Stimulated activated CD4-positive, alpha-beta T cell treated with anti-CD3 and anti-CD28 coated beads, Interleukin-4, amount 100 ng/mL, for 24 hours (primary cell): Measurements from ENCODE around the gene DIPK1B.
"Not testable (repeated sequence)": the region's sequence is repeated elsewhere in the genome, so short reads cannot be mapped to it uniquely, and the experiment has no call there.

Experiments
- DNase-seq: peaks from one replicate; pipeline ENCODE4 v3.0.0-alpha.2; 2020

DIPK1B gene

GRCh38 chr9:136700304-136700703 is 12.1 kb upstream of the DIPK1B start:
- no peak for DNase-seq

GRCh38 chr9:136700959-136701667 is 11.3 kb upstream of the DIPK1B start:
- DNase-seq: peak; percentile 83

- DNase-seq: no peak
These were observed 10.7 kb upstream of the DIPK1B start for GRCh38 chr9:136701668-136702053.

DNA sequence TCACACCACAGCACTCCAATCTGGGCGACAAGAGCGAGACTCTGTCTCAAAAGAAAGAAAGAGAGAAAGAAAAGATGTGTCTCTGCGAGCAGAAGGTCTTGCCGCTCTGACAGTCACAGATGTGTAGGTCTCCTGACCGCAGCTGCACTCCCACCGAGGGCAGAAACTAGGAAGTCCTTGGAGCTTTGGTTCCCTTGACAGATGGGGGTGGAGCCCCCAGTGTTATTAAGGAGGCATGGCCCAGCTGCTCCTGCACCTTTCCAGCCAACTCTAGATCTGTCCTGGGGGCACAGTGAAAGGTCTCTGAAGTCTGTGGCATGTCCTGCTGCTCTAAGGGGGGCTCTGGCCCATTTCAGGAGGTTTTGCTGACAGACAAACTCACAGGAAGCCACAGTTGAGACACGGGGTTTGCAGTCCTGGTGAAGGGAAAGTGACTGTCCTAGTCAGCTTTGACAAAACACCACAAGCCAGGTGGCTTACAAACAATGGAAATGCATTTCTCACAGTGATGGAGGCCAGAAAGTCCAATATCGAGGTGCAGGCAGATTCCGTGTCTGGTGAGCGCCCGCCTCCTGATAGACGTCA is 9.0 kb upstream of the DIPK1B start:
- DNase-seq: no peak

DNA sequence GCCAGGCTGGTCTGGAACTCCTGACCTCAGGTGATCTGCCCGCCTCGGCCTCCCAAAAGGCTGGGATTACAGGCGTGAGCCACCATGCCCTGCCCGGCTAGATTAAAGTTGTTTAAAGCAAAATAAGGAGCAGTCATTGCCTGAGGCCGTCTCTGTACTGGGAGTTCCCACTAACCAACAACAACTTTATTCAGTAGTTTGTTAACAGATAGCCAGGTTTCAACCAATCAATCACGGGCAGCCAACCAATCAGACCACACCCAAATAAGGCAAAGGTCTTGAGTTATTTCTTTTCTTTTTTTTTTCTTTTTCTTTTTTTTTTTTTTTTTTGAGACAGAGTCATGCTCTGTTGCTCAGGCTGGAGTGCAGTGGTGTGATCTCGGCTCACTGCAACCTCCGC is 7.6 kb upstream of the DIPK1B start:
- not testable (repeated sequence) for DNase-seq

DNA sequence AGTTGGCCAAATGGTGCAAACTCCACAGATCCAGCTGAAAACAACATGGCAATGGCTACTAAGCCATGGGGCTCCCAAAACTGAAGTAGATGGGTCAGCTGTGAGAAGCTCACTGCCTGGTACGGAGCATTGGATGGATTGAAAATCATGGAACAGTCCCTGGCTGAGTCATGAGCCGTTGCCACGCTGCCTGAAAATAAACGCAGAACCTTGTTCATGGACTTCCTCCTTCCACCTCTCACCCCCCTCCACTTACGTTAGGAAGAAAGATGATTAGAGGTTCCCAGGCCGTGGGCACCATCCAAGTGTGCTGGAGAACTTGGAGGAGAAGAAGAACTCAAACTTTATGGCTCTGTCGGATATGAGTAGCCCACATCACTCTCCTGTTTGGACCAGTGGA is 6.8 kb upstream of the DIPK1B start:
- DNase-seq: no peak

DNA sequence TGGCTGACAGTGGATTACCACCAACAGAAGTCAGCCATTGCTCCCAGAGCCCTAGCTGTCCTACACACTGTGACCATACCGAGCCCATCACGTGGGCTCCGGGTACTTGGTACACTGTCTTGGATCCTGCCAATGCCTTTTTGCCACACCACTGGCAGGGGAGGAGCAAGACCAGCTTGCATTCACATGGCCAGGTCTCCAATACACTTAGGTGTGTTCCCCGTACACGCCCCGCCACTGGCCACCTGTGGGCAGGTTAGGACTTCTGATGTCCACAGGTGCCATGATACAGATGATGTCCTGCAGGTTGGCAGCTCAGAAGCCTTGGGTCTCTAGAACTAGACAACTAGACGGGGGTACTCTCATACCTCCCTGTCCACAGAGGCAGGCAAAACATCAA is 5.4 kb upstream of the DIPK1B start:
- no peak for DNase-seq

- DNase-seq: no peak
These were observed 4.4 kb upstream of the DIPK1B start for GRCh38 chr9:136707849-136708517.

- no peak for DNase-seq
These were observed 2.8 kb upstream of the DIPK1B start for GRCh38 chr9:136709454-136710109.

DNA sequence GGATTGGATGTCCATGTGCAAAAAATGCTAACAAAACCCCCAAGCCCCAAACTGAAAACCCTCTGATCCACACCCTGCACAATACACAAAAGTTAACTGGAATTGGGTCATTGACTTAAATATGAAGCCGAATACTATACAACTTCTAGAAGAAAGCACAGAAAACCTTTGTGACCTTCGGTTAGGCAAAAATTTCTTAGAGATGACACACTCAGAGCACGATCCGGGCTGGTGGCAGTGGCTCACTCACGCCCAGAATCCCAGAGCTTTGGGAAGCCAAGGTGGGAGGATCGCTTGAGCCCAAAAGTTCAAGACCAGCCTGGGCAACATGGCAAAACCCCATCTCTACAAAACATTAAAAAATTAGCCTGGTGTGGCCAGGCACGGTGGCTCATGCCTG is 1.8 kb upstream of the DIPK1B start:
- no peak for DNase-seq

GRCh38 chr9:136711219-136711648 is 1.1 kb upstream of the DIPK1B start:
- DNase-seq: not testable (repeated sequence)

DNA sequence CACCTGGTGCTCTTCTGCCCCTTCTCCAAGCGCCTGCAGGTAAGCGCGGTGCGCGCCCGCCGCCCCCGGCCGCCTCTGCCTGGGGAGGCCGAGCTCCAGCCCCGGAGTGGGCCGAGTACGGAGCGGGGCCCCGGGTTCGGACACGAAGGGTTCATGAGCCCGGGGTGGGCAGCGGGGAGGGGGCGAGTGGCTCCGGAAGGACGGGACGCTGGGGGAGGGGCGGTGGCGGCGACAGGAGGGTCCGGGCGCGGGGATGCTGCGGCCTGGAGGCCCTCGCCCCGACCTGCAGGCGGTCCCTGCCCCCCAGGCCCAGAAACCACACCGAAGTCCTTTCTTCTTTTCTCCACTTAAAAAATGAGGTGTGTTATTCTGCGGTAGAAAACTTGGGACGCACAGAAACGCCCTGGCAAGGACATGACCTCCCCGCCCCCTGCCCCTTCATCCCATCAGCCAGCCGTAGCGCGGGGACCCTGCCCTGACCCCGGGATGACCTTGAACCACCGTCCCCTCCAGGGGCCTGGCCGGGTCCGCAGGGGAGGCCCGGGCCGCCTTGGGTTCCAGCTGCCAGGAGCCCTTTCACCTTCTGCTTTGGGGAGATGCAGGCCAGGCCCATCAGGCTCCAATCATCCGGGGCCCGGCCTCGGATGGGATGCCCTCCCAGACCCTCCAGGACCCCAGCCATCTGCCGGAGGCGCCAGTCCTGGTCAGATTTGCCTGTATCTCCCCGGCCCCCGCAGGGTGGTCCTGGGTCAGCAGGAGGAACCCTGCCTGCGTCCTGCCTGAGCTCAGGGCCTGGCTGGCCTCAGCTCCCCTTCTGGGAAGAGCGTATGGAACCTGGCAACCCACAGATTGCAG is 545 bp downstream of the DIPK1B start:
- no peak for DNase-seq

DNA sequence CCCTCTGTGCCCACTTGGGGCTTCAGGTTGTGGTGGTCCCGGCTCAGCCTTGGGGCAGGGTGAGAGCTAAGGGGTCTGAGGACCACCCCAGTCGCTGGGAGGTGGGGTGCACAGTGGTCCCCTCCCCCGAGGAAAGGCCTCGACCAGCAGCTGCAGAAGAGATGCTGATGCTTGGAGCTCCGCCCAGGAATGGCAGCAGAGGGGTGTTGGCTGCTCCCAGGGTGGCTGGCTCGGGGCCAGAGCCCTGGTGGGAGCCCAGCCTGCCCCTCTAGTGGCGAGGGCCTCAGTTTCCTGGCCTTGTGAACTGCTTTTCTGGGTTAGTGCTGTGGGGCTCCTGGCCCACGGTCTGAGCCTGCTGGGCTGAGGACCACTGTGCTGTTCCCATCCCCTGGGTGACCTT is 1.2 kb downstream of the DIPK1B start:
- DNase-seq: no peak

- DNase-seq: no peak
These were observed 1.9 kb downstream of the DIPK1B start for GRCh38 chr9:136714096-136714892.

- DNase-seq: no peak
These were observed 2.5 kb downstream of the DIPK1B start for GRCh38 chr9:136714893-136715274.

GRCh38 chr9:136717399-136717798 is 5.0 kb downstream of the DIPK1B start:
- no peak for DNase-seq

DNA sequence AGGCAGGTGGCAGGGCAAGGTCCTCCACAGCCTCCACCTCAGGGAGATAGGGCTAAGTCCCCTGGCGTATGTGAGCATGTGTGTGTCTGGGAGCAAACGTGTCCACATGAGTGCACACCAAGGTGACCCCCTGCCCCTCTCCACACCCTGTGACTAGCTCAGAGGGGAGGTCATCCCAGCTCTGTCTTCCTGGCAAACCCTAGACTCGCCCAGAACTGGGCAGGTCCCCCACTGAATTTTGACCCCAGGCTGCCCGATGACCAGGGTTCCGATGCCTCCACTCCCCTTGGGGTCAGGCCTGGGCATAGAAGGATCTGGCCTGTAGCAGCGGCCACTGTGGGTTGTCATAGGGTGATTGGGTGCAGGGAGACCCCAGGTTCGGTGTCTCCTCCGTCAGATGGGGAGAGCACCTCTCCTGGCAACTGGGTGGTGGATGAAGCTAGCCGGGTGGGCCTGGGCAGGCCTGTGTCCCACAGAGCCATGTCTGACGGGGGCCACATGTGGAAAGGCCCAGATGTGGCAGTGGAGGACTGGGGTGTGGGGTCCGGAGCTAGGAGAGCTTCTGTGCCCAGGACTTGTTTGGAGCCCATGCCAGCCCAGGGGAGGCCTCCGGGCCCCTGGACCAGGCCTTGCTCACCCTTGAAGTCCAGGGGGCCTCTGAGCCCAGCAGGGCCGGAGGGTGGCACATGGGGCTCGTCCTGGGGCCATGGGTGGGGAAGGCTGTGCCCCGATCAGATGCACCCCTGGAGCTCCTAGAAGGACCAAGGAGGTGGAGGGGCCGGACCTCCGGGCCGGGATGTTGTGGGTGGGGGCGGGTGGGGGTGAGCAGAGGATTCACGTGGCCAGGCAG is 6.2 kb downstream of the DIPK1B start:
- DNase-seq: no peak

- DNase-seq: no peak
These were observed 7.0 kb downstream of the DIPK1B start for GRCh38 chr9:136719195-136719880.

DNA sequence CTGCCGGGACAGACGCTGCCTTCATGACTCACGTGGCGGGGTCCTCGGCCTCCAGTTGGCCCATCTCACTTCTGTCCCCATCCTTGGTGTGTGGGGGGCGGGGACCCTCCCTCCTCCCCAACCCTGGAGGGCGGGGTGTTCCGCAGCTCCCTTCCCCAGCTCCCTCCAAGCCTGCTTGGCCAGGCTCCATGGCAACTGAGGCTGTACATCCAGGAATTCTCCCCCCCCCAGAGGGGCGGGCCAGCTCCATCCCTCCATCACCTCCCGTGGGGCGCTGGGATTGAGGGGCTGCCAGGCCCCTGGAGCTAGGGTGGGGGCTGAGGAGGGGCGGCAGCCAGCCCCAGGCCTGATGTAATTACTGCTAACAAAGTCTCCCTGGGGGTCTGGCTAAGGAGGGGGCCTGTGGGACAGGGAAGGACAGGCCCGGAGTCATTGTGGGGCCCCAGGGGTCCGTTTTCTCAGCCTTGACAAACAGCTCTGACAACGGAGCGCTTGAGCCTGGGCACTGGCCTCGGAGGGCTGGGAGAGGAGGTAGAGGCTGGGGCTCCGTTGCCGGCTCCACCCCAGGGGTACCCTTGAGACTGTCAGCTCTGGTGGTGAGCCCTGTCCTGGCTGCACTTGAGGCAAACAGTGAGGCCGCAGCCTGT is 8.0 kb downstream of the DIPK1B start:
- no peak for DNase-seq

DNA sequence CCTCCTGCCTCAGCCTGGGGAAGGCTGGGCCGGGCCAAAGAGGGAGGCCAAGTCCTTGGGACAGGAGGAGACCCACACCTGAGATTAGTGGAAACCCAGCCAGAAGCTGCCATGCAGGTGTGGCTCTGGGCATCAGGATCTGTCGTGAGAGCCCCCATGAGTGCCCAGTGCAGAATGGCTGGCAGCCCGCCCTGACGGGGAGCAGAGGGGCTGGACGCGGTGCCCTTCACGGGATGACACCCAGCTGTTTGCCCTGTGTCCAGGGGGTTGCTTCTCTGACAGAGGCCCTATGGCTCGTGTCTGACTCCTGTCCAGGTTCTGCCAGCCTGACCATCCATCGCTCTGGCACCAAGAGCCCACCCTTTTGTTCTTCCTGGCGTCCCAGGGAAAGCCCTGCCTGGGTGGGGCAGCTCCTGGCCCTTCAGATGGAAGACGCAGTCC is 8.5 kb downstream of the DIPK1B start:
- no peak for DNase-seq
